Inflammatory macrophage treated with lipopolysaccharide for 4 hours (primary cell): ENCODE results near the gene THSD7A.

Experiments used
- DNase-seq: peaks from one replicate; pipeline ENCODE4 v3.0.0-alpha.2; 2020

Gene THSD7A

DNA sequence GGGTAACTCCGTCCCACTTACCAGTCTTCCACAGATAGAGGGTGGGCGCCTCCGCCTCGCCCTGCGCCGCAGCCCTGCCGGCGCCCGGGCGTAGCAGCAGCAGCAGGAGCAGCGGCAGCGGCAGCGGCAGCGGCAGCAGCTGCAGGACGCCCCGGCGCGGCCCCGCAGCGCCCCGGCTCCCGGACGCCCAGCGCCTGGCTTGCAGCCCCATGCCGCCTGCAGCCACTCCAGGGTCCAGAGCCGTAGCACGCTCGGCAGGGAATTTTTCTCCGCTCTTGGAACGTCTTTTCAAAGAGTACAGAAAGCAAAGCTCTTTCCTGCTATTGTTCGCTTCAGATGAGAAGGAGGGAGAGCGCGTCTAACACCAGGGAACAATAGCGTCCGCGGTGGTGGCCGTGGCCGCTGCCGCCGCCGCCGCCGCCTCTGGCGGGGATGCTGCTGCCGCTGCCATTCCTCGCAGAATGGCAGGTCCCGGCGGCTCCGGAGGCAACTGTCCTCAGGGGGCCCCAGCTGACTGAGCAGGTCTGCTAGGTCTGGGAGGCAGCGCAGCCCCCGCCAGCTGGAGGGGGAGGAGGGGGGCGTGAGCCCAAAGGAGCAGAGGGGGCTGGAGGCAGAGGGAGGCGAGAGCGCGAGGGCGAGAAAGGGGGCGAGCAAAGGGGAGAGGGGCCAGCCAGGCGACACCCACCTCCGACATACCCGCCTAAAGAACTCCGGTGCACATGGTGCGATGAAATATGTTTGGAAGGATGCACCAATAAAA is at the start of gene THSD7A:
THSD7A (minus strand) TSS at position 463 of the 760 bp plus-strand sequence; CDS start at position 211, 252 bp downstream.
- no peak for DNase-seq

GRCh38 chr7:11881680-11882079 is 49.7 kb upstream of the THSD7A start:
- no peak for DNase-seq

DNA sequence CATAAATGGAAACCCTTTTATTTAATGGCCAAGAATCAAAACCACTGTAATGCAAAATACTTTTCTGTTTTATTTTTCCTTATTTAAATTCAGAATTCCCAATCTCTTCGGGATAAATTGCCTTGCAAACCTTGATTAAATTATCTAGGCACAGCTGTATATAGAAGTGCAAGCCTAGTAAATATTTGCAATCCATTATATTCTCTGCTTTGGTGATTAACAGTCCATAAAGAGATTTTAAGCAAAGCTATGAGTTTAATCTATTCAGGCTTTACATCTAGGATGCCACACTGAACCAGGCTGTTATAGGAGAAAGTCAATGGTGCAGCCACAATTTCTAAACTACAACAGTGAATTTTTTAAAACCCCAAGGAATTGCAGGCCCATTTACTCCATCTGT is 43.6 kb upstream of the THSD7A start:
- no peak for DNase-seq

DNA sequence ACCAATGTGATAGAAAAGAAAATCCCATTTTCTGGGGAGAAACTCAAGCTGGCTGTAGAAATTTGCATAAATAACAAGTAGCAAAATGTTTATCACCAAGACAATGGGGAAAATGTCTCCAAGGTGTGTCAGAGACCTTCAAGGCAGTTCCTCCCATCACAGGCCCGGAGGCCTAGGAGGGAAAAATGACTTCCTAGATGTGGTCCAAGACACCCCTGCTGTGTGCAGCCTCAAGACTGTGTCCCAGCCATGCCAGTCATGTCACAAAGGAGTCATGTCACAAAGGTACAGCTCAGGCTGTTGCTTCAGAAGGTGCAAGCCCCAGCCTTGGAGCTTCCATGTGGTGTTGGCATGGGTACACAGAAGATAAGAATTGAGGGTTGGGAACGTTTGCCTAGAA is 33.7 kb upstream of the THSD7A start:
- no peak for DNase-seq

DNA sequence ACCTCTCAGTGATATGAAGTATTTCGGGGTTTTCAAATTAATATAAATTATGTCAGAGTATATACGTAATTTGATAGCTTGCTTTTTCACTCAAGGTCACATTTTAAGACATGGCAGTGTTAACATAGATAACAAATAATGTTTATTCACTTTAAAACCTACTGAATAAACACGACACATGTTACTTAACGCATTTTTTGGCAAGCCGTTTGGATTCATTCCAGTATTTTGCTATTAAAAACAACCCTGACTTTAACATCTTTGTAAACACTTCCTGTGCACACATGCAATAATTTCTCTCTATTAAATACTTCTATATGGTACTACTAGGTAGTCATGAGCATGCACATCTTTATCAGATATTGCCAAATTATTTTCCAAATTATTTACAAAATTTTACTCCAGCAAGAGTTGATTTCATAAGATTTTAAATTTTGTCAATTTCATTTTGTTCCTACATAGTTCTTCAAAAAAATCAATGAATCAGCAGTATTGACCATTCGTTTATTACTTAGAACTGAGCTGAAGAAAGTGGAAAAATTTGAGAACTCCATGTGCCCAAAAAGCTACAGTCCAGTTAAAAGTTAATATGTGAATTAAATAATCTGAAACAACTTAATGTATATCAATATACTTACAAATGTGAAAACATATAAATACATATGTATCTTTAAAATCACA is 26.8 kb upstream of the THSD7A start:
- DNase-seq: no peak

DNA sequence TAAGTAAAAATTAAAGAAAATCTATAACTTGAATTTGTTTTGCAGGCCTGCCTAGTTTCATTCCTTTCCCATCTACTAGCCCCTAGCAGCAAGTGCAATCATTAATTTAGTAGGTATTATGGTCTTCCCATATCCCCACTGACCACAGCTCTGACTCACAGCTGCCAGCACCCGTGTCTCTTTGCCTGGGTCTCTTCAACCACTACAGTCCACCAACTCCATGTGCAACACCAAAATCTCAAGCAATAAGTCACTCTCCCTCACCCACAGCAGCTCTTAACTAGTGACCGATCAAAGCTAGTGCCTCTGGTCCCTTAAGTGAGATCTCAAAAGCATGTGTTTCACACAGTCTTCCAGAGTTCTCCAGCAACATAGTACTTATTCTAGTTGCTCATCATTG is 26.0 kb upstream of the THSD7A start:
- DNase-seq: no peak

DNA sequence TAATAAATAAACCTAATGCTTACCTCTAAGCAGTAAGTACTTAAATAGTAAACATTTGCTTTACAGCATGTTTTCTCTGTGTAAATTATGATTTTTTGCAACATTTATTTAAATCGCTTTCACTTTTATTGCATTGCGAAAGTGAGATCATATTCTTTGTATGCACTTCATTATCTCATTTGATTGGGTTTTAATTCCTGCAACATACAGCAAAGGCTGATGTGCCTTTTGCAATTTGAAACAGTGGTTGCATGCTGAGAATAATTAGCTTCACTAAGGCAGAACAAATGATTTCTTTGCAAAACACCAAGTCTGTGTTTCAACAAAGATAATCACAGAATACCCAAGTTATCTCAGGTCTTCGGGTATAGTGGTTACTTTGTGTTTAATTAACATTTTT is 16.3 kb upstream of the THSD7A start:
- no peak for DNase-seq

- no peak for DNase-seq
Measured at GRCh38 chr7:11847336-11847735, 15.3 kb upstream of the THSD7A start.

DNA sequence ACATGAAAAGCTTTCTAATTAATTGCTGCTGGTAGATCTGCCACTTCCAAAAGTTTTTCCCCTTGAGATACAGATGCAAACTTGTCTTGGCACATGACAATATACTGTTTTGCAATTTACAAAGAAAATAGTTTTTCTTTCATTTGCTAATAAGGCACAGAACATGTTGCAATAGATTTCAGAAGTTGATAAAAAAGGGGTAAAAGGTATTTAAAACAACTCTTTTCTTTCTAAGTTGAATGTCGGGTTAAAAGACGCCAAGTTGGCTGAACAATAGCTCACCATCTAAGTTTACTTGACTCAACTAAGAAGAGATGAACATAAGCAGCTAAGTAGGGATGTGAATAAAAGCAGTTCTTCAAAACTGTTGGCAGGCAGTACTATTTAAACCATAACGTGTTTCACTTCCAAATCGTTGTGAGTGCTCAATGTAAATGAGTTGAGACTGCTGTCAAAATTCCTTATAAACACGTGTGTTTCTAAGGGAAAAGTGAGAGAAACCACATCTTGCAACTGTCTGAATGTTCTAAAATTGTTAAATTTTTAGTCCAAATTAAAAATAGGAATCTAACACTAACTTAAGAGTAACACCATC is 14.5 kb upstream of the THSD7A start:
- no peak for DNase-seq

- no peak for DNase-seq
Measured at GRCh38 chr7:11843113-11843765, 11.2 kb upstream of the THSD7A start.

GRCh38 chr7:11841657-11842056 is 9.7 kb upstream of the THSD7A start:
- DNase-seq: no peak

DNA sequence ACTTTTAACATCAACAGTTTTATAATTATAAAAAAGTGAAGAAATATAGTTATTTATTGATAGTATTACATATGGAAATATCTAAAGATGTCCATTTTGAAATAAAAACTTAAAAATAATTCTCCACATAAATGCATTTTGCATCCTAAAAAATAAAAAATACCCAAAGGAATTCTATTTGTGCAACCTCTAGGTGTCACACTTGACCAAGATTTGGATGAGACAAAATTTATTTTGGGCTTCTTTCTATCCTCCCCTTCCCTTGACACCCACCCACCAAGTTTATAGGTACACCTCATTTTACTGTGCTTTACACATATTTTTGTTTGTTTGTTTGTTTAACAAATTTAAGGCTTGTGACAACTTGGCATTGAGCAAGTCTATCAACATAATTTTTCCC is 3.3 kb upstream of the THSD7A start:
- DNase-seq: no peak

- no peak for DNase-seq
Measured at GRCh38 chr7:11833431-11833830, 1.4 kb upstream of the THSD7A start.

DNA sequence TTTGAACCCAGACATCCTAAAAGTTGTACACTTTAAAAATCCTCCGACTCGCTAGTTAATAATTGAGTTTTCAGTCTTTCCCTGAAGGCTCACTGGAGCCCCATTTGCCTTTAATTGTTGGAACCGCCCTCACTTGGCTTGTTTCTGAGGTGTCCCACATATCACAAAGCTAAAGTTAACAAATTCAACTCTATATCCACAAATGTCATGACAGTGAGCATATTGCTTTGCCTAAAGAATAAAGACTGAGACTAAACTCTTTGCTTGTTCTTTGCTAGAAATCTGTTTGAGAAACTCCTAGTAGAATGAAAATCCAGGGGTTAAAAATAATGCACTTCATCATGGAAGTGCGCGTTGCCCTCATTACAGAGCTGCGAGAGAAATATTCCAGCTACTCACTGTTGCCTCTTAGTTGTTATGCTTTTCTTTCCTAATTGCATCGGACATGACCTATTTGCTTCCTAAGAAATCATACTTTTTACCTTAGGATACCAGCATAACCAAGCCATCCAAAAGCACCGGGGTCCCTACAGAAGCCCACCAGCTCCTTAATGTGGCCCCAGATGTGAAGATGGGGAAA is 752 bp downstream of the THSD7A start:
- no peak for DNase-seq

DNA sequence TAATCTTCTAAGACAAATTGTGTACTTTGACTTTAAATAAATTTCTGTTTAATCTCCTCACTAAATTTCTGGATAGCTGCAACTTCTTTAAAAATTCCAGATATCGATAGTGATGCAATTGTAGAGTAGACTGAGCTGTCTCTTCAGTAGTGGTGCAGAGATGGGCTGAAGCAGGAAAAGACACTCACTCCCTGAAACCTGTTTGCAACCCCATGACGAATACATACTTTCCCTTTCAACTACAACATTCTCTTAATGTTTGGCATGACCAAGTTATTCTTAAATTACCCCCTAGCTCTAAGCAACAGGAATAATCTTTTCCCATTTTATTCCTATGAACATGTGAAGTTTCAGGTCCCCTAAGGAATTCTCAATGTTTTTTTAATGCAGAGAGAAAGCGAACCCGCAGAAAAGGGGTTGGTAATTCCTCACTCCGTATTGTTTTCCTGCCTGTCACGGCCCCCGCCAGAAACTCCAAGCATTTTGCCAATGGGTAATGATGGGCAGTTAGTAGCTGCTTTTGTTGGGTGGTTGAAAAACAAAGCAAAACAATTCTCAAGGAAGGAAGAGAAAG is 1.3 kb downstream of the THSD7A start:
- no peak for DNase-seq

DNA sequence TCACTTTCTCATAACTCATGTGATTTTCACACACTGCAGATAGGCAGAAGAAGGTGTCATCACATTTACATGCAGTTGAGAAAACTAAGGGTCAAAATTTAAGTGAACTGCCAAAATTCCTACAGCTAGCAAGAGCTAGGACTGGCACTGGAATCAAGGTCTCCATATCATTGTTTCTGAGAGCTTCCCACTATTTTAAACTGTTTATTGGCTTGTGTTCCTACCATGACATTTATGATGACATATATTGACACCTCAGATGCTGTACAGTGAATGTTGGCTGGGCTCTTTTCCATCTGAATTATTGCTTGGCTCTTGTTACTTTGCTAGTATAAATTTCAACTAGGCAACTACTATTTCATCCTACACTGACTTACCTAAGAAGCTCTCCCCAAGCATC is 2.0 kb downstream of the THSD7A start:
- no peak for DNase-seq

DNA sequence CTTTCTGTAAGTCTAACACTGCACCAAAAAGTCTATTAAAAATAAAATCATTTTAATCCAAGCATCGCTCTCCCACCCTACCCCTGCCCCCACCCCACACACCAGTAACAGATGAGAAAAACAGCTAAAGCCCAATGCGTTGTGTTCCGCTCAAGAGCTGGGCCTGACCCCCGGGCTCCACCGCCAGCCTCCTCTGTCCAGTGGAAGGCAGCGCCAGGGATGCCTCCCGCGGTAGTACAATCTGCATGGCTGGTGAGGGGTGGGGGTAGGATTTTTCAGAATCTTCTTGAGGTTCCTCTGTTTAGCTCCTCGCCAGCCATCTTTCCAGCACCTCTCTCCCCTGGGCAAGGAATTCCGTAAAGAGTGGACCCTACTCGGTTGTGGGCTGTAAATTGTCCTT is 12.1 kb downstream of the THSD7A start:
- DNase-seq: no peak

DNA sequence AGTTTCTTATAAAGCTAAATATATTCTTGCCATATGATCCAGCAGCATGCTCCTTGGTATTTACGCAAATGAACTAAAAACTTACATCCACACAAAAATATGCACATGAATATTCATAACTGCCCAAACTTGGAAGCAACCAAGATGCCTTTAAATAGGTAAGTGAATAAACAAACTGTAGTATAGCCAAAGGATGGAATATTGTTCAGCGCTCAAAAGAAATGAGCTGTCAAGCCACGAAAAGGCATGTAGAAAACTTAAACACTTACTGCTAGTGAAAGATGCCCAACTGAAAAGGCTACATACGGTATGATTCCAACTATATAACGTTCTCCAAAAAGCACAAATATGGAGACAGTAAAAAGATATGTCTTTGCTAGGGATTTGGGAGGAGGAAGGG is 12.7 kb downstream of the THSD7A start:
- DNase-seq: no peak

GRCh38 chr7:11818281-11818680 is 13.7 kb downstream of the THSD7A start:
- DNase-seq: no peak

GRCh38 chr7:11817111-11817740 is 14.8 kb downstream of the THSD7A start:
- DNase-seq: no peak

- no peak for DNase-seq
Measured at GRCh38 chr7:11811709-11812108, 20.3 kb downstream of the THSD7A start.

DNA sequence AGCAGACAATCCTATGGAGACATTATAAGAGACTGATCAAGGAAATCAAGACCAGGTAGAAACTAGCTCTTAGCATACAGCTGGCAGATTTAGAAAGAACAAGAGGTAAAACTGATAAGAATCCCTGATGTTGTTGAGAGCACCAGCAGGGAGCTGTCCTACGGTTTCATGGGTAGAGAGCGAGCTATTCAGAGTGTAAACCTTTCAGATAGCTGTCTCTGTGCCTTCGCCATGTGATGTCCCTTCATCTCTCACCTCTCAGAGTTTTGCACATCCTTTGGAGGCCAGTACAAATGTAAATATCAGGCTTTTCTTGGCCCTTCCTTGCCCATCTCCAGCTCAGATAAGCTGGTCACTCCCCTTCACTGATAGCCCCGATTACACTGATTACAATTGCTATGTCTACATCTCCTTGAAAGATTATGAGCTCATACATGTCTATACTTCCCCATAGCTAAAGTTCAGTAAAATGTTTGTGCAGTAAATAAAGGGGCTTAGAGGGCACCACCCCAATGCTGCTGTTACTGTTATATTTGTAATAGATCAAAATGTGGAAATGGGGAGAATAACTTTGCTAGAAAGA is 21.9 kb downstream of the THSD7A start:
- DNase-seq: no peak
